ENCODE results near the gene POU2F1.
"Not testable (repeated sequence)": the region's sequence is repeated elsewhere in the genome, so short reads cannot be mapped to it uniquely, and the experiment has no call there.

The POU2F1 gene

DNA sequence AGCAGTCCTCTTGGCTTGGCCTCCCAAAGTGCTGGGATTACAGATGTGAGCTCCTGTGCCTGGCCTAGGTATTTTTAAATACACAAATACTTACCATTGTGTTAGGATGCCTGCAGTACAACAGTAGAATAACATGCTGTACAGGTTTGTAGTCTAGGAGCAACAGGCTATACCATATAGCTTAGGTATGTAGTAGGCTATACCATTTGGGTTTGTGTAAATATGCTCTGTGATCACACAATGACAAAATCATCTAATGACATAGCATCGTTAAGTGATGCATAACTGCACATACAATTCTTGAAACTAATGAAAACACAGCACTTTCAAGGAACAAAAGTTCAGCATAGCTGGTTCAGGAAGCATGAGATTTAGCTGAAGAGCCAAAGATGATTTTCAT lies 12.7 kb downstream of the POU2F1 start:
- peak; percentile 70 for DNase-seq

DNA sequence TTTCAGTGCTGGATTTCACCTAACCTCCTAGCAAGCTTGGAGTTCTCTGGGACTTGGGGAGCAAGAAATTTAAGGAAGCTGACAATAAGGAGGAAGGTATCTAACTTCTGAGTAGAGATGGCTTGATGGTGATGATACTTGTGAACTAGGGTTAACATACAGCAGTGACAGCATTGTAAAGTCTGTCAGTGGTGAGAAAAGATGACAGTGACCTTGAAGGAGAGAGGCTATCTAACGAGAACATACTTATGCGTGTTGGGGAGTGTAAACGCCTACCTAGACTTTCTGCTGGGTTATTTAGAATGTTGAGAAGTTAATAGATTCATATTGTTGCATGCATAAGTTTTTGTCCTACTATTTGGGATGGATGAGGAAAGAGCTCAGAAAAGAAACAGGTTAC lies 16.3 kb downstream of the POU2F1 start:
- no peak for DNase-seq

DNA sequence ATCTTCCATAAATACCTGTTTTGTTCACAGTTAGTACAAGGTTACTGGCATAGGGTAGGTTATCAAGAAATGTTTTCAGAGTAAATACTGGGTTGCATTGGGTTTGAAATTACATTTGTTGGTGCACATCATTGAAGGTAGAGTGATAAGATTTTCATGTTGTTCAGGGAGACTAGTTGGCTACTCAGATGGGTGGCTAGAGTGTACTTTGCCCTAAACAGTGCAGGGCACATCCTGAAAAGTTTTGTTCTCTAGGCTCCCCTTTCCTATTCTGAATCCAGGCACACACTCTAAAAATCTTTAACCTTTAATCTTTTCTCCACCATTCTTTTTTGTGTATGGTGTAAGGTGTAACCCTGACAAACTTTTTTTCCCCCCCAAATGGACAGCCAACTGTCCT lies 18.0 kb downstream of the POU2F1 start:
- DNase-seq = no peak

DNA sequence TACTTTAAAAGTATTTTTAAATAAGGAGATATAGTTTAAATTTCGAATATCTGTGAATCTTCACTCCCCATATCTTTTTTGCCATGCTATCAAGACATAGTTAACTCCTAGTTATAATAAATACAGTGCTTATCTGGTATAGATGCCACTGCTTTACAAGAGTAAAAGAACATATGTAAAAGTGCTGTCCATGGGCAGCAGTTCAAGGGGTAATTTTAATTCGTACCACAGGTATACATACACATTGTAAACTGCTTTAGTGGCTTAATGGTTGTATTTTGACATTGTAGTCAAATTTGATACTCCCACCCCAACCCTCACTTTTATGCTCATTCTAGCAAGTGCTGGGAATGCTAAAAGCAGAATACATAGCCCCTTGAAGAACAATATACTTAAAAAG lies 18.6 kb downstream of the POU2F1 start:
- DNase-seq = no peak

DNA sequence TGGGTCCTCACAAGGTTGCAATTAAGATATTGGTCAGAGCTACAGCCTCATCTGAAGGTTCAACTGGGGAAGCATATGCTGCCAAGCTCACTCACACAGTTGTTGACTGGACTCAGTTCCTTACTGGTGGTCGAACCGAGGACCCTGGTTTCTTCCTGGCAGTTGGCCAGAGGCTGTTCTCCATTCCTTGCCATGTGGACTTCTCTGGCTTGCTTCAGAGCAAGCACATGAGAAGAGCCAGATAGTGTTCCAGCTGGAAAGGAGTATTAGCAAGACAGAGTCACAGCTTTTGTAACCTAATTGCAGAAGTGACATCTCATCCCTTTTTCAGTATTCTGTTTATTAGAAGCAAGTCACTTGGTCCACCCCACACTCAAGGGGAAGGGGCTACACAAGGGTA lies 23.6 kb downstream of the POU2F1 start:
- DNase-seq = no peak

DNA sequence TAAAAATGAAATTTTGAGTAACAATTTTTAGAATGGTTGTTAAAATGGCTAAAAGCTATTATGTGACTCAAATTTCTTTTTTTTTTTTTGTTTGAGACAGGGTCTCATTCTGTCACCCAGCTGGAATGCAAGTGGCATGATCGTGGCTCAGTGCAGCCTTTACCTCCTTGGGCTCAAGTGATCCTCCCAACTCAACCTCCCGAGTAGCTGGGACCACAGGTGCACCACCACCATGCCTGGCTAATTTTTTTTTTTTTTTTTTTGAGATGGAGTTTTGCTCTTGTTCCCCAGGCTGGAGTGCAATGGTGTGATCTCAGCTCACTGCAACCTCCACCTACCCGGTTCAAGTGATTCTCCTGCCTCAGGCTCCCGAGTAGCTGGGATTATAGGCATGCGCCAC lies 24.5 kb downstream of the POU2F1 start:
- not testable (repeated sequence) for DNase-seq

DNA sequence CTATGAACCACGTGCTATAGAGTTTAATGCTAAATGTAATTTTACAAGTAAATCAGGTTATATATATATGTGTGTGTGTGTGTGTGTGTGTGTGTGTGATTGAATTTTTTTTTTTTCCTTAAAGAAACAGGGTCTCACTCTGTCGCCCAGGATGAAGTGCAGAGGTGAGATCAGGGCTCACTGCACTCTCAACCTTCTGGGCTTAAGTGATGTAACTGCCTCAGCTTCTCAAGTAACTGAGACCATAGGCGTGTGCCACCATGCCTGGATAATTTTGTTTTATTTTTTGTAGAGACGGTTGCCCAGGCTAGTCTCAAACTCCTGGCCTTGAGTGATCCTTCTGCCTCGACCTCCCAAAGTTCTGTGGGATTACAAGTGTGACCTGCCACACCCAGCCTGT lies 26.3 kb downstream of the POU2F1 start:
- no peak for DNase-seq

DNA sequence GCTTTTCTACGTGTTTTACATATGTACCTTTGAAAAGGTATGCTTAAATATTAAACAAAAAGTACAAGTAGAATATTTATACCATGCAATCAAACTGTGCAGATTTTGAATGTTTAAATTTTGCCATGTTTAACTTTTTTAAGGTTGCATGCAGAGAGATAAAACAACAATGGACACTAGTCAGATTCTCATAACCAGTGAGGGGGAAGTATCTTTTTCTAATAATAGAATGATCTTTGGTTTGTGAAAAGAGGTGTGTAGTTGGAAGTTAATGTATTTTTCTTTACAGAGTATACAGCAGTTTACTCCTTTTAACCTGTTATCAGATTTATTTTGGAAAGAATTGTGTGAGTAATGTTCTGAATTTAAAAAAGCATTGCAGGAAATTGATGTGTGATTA lies 27.1 kb downstream of the POU2F1 start:
- no peak for DNase-seq

DNA sequence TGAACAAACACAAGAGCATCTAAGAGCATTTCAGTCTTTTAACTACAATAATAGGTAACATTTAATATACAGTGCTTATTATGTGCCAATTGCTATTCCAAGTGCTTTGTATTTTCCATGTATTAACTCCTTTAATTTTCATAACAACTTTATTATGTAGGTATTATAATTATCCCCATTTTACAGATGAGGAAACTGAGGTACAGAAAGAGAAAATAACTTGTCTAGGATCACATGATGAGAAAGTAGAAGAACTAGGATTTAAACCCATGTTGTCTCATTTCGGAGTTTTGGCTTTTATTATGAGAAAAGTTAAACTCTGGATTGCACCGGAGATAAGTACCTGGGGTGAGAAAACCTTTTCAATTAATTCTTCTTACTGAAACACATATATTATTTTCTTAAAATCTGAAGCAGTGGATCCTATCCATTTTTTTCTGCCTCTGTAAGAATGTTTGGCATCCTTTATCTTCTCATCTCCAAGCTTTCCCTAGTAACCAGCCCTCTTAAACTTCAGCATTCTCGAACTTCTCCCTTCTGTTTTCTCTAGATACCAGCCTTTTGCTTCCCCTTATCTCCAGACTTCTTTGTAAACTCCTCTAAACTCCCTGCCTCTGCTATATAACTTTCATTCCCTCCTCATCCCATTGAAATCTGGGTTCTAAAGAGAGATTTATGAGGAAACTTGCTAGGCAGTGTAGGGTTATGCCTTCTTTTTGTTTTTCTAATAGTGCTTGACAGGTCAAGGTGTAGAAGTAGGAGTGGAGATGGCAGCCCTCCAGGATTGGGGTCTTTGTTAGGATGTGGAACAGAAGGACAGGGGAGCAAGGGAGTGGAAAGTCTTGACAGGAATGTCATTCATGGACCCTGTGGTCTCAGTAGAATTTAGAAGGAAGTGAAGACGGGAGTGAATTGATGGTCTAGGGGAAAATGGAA lies 28.3 kb downstream of the POU2F1 start:
- no peak for DNase-seq

DNA sequence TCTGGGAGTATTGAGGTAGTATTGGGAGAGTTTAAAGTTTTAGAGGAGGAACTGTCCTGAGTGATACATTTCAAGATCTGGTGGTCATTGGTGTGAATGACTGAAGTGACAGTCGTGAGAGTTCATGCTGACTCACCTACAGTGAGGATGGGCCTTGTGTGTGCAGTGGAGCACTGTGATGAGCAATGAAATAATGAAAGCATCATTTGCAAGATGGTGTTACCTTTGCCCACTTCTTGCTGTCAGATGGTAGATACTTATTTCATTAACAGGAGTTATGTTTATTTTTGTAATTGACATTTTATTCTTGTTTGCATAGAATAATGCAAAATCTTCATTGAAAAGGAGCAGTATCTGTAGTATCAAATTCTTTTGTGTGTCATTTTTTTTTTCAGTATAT lies 29.0 kb downstream of the POU2F1 start:
- no peak for DNase-seq

DNA sequence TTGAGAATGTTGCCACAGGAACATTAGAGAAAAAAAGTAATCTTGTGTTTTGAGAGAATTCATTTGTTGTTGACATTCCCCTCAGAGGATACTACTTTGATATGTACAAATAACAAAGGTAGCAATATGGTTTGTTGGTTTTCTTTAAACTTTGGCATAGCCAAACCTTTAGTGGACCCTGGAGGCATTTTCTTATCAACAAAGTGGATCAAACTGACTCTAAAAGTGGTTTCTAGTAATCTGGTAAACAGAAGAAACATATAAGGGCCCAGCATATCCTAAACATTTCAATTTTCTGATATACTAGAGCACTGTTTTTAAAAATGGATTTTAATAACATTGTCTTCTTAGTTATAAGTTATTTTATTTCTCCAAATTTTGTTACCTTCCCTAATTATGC lies 29.8 kb downstream of the POU2F1 start:
- no peak for DNase-seq

DNA sequence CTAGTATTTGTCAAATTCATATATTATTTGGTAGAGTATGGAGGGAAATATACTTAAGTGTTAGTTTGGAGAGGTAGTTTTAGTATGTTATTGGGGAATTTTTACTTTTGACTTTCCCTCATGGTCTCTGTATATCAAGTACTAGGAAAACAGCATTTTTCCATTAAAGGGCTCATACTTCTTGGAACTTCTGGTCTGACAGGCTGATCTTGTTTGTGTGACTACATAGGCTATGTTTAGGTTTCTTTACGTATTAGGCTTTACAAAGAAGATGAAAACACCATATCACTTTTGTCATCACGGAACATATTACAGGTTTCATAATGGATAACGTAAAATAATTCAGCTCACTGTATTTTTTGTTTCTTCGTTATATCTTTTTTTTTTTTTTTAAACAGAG lies 30.8 kb downstream of the POU2F1 start:
- no peak for DNase-seq

DNA sequence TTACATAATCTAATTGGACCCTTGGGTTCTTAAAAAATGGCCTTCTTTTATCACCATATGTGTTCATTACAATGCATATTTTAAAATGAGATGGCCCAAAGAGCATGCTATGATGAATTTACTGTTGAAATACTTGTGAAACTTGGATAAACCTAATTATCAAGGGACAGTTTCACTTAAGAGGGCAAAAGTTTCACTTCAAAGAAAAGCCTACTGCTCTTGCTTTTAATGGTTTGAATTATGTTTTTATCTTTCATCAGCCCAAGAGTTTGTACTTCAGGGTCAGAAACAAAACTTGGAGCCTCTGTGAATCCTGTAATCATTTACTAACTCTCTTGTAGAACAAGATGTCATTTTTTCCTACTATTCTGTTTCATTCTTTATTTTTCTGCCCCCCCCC lies 32.3 kb downstream of the POU2F1 start:
- DNase-seq = no peak

DNA sequence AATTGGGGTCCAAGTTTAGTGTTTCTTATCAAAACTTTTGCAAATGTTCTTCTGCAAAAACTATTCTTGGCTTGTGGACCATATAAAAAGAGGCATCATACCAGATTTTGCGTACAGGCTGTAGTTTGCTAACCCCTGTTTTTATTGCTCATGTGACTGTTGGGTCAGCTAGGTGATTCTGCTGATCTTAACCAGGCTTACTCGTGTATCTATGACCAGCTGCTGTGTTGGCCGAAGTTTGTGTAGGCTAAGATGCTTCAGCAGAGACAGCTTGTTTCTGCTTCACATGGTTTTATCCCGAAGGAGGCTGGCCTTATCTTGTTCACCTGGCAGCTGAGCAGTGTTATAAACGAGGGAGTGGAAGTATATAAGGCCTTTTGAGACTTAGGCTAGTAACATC lies 38.2 kb downstream of the POU2F1 start:
- DNase-seq = no peak

DNA sequence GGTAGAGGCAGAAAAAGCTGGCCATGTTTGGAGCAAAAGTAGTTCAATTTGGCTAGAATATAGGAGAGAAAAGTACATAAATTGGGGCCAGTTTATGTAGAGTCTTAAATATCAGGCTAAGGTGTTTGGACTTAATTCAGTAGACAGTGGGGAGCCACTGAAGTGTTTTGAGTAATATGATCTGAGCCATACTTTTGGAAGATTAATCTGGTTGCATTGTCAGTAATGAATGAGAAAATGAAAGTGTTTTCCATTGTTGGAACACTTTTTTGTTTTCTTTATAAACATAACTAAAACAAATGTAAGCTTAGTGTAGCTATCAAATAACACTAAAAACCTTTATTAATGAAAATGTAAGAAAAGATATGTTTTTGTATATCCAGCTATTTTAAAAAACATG lies 42.1 kb downstream of the POU2F1 start:
- peak; percentile 65 for DNase-seq

DNA sequence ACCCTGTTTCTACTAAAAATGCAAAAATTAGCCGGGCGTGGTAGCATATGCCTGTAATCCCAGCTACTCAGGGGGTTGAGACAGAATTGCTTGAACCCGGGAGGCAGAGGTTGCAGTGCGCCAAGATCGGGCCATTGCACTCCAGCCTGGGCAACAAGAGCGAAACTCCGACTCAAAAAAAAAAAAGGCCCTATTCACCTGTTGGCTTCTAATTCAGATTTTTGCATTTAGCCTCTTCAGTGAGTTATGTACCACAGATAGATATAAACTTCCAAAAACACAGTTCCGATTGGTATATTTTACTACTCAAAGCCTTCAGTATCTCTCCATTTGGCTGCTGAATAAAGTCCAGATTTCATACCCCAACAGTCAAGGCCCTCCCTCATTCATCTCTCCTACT lies 42.7 kb downstream of the POU2F1 start:
- no peak for DNase-seq

DNA sequence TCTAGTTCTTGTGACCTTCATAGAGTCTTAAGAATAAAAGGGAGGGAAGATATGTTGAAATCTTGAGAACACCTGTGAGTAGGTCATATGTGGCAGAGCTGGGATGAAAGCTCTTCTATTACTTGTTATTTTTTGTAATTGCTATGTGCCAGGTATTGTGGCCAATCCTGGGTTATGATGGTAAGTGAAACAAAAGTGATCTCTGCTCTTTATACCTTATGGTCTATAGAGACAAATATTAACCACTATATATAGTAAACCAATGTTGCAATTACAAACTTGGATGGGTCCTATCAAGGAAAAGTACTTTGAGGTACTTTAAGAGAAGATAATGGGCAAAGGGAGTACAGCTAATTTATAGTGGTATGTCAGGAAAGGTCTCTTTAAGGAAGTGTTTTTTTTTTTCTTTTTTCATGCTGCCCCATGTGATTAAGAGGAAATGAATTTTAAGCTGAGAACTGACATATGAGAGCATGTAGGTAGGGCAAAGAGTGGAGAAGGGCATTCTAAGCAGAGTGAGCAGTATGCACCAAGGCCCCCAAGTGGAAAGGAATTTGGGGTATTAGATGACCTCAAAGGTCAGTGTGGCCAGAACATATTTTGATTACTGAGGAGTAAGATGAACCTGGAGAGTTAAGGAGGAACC lies 43.3 kb downstream of the POU2F1 start:
- DNase-seq = peak; percentile 23

DNA sequence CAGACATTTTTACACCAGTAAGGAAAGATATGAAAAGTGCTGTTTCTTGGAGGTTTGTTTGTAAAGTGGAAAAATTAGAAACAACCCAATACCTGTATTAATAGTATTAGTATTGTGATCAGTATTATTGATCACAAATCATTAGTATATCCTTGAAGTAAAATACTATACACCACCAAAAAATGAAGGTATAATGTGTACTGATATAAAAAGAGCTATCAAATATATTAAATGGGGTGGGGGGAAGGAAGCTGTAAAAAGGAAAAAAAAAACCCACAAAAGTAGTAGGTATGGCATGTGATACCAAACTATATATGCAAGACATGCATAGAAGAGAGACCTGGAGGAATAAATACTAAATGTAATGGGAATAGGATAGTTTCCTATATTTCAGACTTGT lies 46.3 kb downstream of the POU2F1 start:
- no peak for DNase-seq

DNA sequence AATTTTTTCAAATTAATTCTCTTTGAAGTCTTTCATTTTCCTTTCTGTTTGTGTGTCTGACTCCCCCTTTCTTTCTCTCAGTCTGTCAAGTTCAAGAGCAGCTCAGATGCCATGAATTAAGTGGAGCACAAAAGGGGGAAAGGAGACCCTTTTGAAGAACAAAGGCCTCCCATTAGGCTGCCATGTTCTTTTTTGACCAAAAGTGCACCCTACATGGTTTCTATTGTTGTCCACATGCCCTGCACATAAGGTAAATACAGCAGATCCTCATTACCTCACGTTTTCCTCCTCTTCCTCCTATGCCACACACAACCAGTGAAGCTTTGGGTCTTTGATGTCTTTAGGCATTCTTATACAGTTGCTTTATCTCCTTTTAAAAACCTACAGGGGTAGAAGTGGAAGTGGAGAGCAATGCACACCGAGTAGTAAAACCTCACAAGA lies 47.7 kb downstream of the POU2F1 start:
- peak; percentile 87 for DNase-seq

DNA sequence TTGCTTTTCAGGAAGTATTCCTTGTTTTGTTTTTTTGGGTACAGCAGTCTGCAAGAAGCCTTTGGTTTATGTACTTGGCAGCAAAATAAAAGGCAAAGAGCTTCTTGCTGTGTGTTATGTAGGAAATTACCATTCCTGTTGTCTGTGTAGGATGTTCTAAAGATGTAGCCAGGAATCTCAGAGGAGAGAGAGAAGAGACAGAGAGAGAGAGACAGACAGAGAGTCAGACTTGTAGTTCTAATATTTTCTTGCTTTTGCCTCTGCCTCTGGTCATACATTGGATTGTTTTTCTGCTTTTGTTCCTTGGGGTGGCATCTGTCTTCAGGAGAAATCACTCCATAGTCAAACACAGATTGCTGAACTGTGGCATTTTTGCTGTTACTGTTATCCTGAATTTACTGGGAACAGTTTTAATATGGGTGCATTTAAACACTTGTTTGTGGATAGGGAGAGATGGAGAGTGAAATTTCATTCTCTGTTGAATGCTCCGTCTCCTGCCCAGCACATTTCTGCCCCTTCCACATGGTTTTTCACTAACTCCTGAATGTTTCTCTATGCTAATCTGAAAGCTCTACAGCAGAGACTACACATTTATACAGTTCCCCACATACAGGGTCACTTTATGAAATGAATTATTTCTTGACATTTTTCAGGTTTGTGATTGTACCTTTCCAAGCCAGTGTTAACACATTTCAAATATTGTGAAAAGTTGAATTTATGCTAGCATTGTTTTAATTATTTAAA lies 49.8 kb downstream of the POU2F1 start:
- peak; percentile 38 for DNase-seq

DNA sequence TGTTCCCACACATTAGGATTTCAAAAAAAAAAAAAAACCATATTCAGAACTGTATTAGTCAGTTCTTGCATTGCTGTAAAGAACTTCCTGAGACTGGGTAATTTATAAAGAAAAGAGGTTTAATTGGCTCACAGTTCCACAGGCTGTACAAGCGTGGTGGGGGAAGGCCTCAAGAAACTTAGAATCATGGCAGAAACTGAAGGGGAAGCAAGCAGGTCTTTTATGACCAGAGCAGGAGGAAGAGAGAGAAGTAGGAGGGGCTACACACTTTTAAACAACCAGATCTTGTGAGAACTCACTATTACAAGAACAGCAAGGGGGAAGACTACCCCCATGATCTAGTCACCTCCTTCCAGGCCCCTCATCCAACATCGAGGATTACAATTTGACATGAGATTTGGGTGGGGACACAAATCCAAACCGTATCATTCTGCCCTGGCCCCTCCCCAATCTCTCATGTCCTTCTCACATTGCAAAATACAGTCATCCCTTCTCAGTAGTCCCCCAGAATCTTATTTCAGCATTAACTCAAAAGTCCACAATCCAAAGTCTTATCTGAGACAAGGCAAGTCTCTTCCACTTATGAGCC lies 51.8 kb downstream of the POU2F1 start:
- DNase-seq = peak; percentile 15

DNA sequence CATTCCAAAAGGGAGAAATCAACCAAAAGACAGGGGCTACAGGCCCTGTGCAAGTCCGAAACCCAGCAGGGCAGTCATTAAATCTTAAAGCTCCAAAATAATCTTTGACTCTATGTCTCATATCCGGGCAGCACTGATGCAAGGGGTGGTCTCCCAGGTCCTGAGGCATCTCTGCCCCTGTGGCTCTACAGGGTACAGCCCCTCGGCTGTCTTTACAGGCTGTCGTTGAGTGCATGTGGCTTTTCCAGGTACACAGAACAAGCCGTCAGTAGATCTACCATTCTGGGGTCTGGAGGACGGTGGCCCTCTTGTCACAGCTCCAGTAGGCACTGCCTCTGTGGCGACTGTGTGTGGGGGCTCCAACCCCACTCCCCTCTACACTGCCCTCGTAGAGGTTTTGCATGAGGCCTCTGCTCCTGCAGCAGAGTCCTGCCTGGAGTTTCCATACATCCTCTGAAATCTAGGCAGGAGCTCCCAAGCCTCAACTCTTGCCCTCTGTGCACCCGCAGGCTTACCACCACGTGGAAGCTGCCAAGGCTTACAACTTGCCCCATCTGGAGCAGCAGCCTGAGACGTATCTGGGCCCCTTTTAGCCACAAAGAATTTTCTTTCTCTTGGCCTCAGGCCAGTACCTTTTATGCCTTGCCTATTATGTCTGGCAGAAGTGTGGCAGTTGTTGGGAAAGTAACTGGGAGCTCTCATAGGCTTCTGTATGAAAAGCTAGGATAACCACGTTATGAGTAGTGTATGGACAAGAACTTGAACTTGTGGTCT lies 52.5 kb downstream of the POU2F1 start:
- peak; percentile 93 for DNase-seq

DNA sequence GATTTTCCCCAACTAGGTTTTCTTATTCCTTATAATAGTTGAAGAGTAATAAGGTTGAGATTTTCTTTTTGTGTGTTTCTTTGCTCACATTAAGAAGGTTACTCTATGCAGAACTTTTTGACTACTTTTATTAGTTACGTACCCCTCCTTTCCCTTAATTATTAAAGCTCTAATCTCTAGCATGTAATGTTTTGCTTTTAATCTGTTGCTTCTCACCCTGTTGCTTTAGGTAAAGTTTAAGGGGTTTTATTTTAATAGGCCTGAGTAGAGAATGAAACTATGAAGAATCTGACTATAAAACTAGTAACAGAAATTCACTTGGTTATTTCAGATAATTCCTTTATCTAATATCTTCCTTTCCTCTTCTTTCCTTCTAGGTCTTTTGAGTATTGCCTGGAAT lies 53.4 kb downstream of the POU2F1 start:
- DNase-seq = no peak

Data from NCI-H69 (cell line).